HCT116 (cell line): ENCODE measurements around the gene COL15A1. TPM values are rescaled to one million over a fixed set of nuclear protein-coding genes. Genes with fewer than 3 reads are reported as not detected.

ENCODE experiments used
- ATAC-seq: fragments of 200-7000 bp; cut with Tn5 transposase; 2 replicates; pipeline ENCODE4 v1.9.1; 2020; ENCODE audit warnings: mild to moderate bottlenecking, moderate library complexity
- BruUV-seq: library from RNA; stranded (reverse); fragments of 400-500 nt; replicated peaks from 2 replicates; lab custom pipeline; 2021; lab: Mats Ljungman, UMichigan
- CTCF ChIA-PET: fragments of 300-600 bp; sonication (Branson Sonifier 250); formaldehyde crosslinking; loops from one replicate; lab custom pipeline; 2021; ENCODE audit warnings: antibody characterized with exemption; lab: Charles Lee
- POLR2A ChIA-PET: fragments of 300-600, 350-600 bp; sonication (Branson Sonifier 250); formaldehyde crosslinking; loops from one replicate; lab custom pipeline; 2021; ENCODE audit warnings: antibody characterized with exemption; lab: Charles Lee
- RAD21 ChIA-PET, 2 experiments: fragments of 300-600 bp; sonication (Branson Sonifier 250); formaldehyde crosslinking; loops; one replicate each; lab custom pipeline; 2023; ENCODE audit warnings: low total read pairs in 2 of 2; ENCODE audit not compliant: uncharacterized antibody in 2 of 2, unreplicated experiment in 2 of 2, low non-redundant PET in 1 of 2; lab: Charles Lee
- DNase-seq: peaks from one replicate; pipeline ENCODE4 v3.0.0-alpha.2; 2010; ENCODE audit warnings: low read depth, low spot score
- H2AFZ ChIP-seq: fragments of 200-600 bp; shearing (Covaris generic), sonication (generic); 2 replicates; pipeline ENCODE4 v1.6.1; 2017; ENCODE audit warnings: low read depth, mixed run types, mixed read lengths, antibody characterized with exemption, low read length; ENCODE audit not compliant: poor library complexity, severe bottlenecking
- H3K27ac ChIP-seq: 2 replicates; pipeline ENCODE4 v1.5.1; 2012; ENCODE audit warnings: low read depth, low read length
- H3K27me3 ChIP-seq: fragments of 200-600 bp; sonication (generic); 2 replicates; pipeline ENCODE4 v1.6.1; 2016; ENCODE audit warnings: mixed run types, low read length, mixed read lengths; ENCODE audit not compliant: insufficient read depth
- H3K36me3 ChIP-seq, 2 experiments: fragments of 200-500 bp in 1 of 2; fragments of 200-600 bp in 1 of 2; sonication (Bioruptor generic) in 1 of 2; sonication (generic) in 1 of 2; 2 replicates each; pipeline versions ENCODE4 v1.5.1 to v1.6.1; 2014 to 2016; ENCODE audit warnings: low read length in 2 of 2, inconsistent platforms in 1 of 2, mixed read lengths in 1 of 2, mixed run types in 1 of 2; ENCODE audit not compliant: insufficient read depth in 2 of 2, control insufficient read depth in 1 of 2
- H3K4me1 ChIP-seq, 2 experiments: fragments of 200-600 bp in 1 of 2; sonication (generic) in 1 of 2; 2 replicates each; pipeline versions ENCODE4 v1.5.1 to v1.6.1; 2012 to 2017; ENCODE audit warnings: low read length in 2 of 2, inconsistent platforms in 1 of 2, mild to moderate bottlenecking in 1 of 2, mixed read lengths in 1 of 2, mixed run types in 1 of 2, moderate library complexity in 1 of 2; ENCODE audit not compliant: insufficient read depth in 2 of 2, control insufficient read depth in 1 of 2
- H3K4me2 ChIP-seq: fragments of 200-600 bp; sonication (generic); 2 replicates; pipeline ENCODE4 v1.6.1; 2017; ENCODE audit warnings: mixed run types, low read length, mixed read lengths
- H3K4me3 ChIP-seq, 2 experiments: fragments of 200-600 bp in 1 of 2; sonication (generic) in 1 of 2; replicated peaks in 1 of 2; 2 replicates each; pipeline ENCODE4 v1.5.1; 2011 to 2016; ENCODE audit warnings: low read length in 2 of 2, control low read depth in 1 of 2, low read depth in 1 of 2, mild to moderate bottlenecking in 1 of 2, mixed read lengths in 1 of 2, mixed run types in 1 of 2
- H3K79me2 ChIP-seq: fragments of 200-600 bp; sonication (generic); 2 replicates; pipeline ENCODE4 v1.6.1; 2017; ENCODE audit warnings: mild to moderate bottlenecking, mixed run types, low read length, moderate library complexity, mixed read lengths; ENCODE audit not compliant: insufficient read depth
- H3K9ac ChIP-seq: fragments of 200-600 bp; sonication (generic); 2 replicates; pipeline ENCODE4 v1.6.1; 2016; ENCODE audit warnings: low read length, mixed read lengths
- H3K9me2 ChIP-seq: fragments of 200-600 bp; sonication (generic), shearing (Covaris generic); 2 replicates; pipeline ENCODE4 v1.6.1; 2017; ENCODE audit warnings: mixed run types, mild to moderate bottlenecking, moderate library complexity; ENCODE audit not compliant: insufficient read depth
- H3K9me3 ChIP-seq, 2 experiments: fragments of 200-500 bp in 1 of 2; fragments of 200-600 bp in 1 of 2; sonication (Bioruptor generic) in 1 of 2; sonication (generic) in 1 of 2; 2 replicates each; pipeline ENCODE4 v1.6.1; 2014 to 2017; ENCODE audit warnings: low read length in 2 of 2, mixed read lengths in 2 of 2, inconsistent platforms in 1 of 2, low read depth in 1 of 2, mild to moderate bottlenecking in 1 of 2, mixed run types in 1 of 2, moderate library complexity in 1 of 2; ENCODE audit not compliant: control insufficient read depth in 1 of 2, insufficient read depth in 1 of 2
- H4K20me1 ChIP-seq: fragments of 200-600 bp; sonication (generic), shearing (Covaris generic); 2 replicates; pipeline ENCODE4 v1.6.1; 2017; ENCODE audit warnings: mixed run types, mild to moderate bottlenecking, moderate library complexity; ENCODE audit not compliant: insufficient read depth
- CEBPB ChIP-seq: IDR thresholded peaks from 2 replicates; pipeline ENCODE4 v1.6.1; 2012; ENCODE audit warnings: low read depth
- ELF1 ChIP-seq: IDR thresholded peaks from 2 replicates; pipeline ENCODE4 v1.6.1; 2012; ENCODE audit warnings: low read depth, borderline replicate concordance
- EZH2 ChIP-seq: fragments of 200-600 bp; sonication (generic); IDR thresholded peaks from 2 replicates; pipeline ENCODE4 v1.6.1; 2017; ENCODE audit warnings: antibody characterized with exemption, mixed run types
- FOSL1 ChIP-seq: IDR thresholded peaks from 2 replicates; pipeline ENCODE4 v1.6.1; 2012; ENCODE audit warnings: low read depth
- JUND ChIP-seq: IDR thresholded peaks from 2 replicates; pipeline ENCODE4 v1.6.1; 2012
- POLR2A ChIP-seq: IDR thresholded peaks from 2 replicates; pipeline ENCODE4 v1.7.0; 2011; ENCODE audit warnings: borderline replicate concordance; ENCODE audit not compliant: insufficient read depth, insufficient read length; ENCODE audit errors: extremely low read depth
- POLR2AphosphoS5 ChIP-seq: IDR thresholded peaks from 2 replicates; pipeline ENCODE4 v1.6.1; 2011; ENCODE audit warnings: mild to moderate bottlenecking, low read depth, low read length, moderate library complexity
- RAD21 ChIP-seq: IDR thresholded peaks from 2 replicates; pipeline ENCODE4 v1.6.1; 2012; ENCODE audit warnings: low read depth, mild to moderate bottlenecking
- SIN3A ChIP-seq: IDR thresholded peaks from 2 replicates; pipeline ENCODE4 v1.6.1; 2012; ENCODE audit warnings: low read depth
- SRF ChIP-seq: IDR thresholded peaks from 2 replicates; pipeline ENCODE4 v1.6.1; 2012; ENCODE audit warnings: low read depth
- TCF7L2 ChIP-seq: IDR thresholded peaks from 2 replicates; pipeline ENCODE4 v1.7.0; 2011; ENCODE audit warnings: borderline replicate concordance, inconsistent platforms; ENCODE audit not compliant: insufficient read depth, insufficient read length; ENCODE audit errors: extremely low read depth
- YY1 ChIP-seq: IDR thresholded peaks from 2 replicates; pipeline ENCODE4 v1.6.1; 2011; ENCODE audit warnings: low read length, low read depth, moderate library complexity, mild to moderate bottlenecking; ENCODE audit not compliant: insufficient replicate concordance; ENCODE audit errors: extremely low read depth
- ZFX ChIP-seq: fragments of 450-650 bp; IDR thresholded peaks from 2 replicates; pipeline ENCODE4 v1.6.1; 2017
- ZNF274 ChIP-seq: fragments of 200-500 bp; sonication (Bioruptor generic); IDR thresholded peaks from 2 replicates; pipeline ENCODE4 v1.6.1; 2014; ENCODE audit warnings: mild to moderate bottlenecking, low read depth, low read length, inconsistent platforms
- intact Hi-C: fragments of 100-400 bp; cut with micrococcal nuclease; formaldehyde crosslinking; loops from 2 replicates; pipeline ENCODE4 v1.10.0; 2022
- total RNA-seq: library from RNA; stranded (reverse); gene quantifications from one replicate; pipeline ENCODE4 v1.2.1, GENCODE V29; 2021; ENCODE audit not compliant: unreplicated experiment
- TF ChIP-seq, protein P1 (sequence below): IDR thresholded peaks from 2 replicates; pipeline ENCODE4 v1.6.1; 2012
- TF ChIP-seq, protein P2 (sequence below): IDR thresholded peaks from 2 replicates; pipeline ENCODE4 v1.6.1; 2012; ENCODE audit warnings: low read depth
- TF ChIP-seq, protein P3 (sequence below): IDR thresholded peaks from 2 replicates; pipeline ENCODE4 v1.6.1; 2012

The COL15A1 gene
- total RNA-seq, 1 experiment from 2014 or later: 0.15 TPM

DNA sequence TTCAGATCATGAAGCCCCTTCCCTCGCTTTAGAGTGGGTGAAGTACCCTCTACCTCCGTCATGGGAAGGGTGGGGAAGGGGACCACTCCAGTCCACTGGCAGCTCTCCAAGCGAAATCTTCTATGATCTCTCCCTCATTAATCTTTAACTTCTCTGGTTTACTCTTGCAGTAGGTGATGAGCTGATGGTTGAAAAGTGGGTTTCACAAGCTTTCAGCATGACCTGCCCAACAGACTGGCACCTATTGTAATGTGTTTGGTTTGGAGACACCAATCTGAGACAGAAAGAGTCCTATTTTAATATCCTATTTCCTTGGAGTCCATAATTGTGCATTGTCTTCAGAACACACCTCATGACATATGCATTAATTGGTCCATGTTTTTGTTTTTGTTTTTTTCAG is 90.4 kb downstream of the COL15A1 start:
- ATAC-seq (no peak), DNase-seq (no peak)
- H4K20me1 ChIP-seq: no peaks in the 10 kb centered on the region
- intact Hi-C loops: no loop called here
- ChIA-PET POLR2A (no interaction called here), CTCF (no interaction called here), RAD21 (no interaction called here)
- H3K9ac ChIP-seq: no peak overlapping the region
- no TSS peak for BruUV-seq
- TF ChIP-seq ELF1 (no peak), CEBPB (no peak), YY1 (no peak), JUND (no peak), SRF (no peak), TCF7L2 (no peak)
- H3K9me2 ChIP-seq: no peaks in the 10 kb centered on the region
- no peaks in the 10 kb centered on the region for H3K79me2 ChIP-seq
- peaks cover 9% of the 10 kb centered on the region; the same call in 1 of the 2 replicates for H3K27me3 ChIP-seq
- H3K27ac ChIP-seq: no peak overlapping the region
- no peak overlapping the region for H3K4me2 ChIP-seq
- H2AFZ ChIP-seq: no peak overlapping the region
- H3K9me3 ChIP-seq: no peaks in the 10 kb centered on the region
- no peaks in the 10 kb centered on the region for H3K36me3 ChIP-seq
- no peak overlapping the region for H3K4me3 ChIP-seq
- no peaks in the 10 kb centered on the region for H3K4me1 ChIP-seq

DNA sequence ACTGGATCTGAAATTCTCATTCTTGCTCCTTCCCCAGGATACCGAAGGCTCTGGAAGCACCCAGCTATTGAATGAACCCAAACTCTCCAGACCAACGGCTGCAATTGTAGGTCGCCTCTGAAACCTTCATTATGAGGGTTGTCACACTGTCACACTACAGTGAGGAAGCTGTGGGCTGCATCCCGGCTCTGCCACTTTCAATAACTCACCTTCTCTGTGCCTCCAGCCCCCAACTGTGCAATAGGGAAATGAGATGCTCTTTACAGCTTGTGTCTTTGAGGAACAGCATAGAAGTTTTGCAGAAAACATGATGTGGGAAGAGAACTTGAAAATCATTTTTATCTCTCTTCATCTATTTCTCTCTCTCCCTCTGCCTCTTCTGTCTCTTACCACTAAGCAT is 91.6 kb downstream of the COL15A1 start:
- no peaks in the 10 kb centered on the region for H3K4me1 ChIP-seq
- H2AFZ ChIP-seq: no peak overlapping the region
- H3K9me3 ChIP-seq: no peaks in the 10 kb centered on the region
- RAD21 ChIA-PET: no interaction called here
- CTCF ChIA-PET: no interaction called here
- no peaks in the 10 kb centered on the region for H3K79me2 ChIP-seq
- DNase-seq: no peak
- no peaks in the 10 kb centered on the region for H4K20me1 ChIP-seq
- BruUV-seq: no TSS peak
- no peak overlapping the region for H3K4me3 ChIP-seq
- no peaks in the 10 kb centered on the region for H3K9me2 ChIP-seq
- H3K27ac ChIP-seq: no peak overlapping the region
- intact Hi-C loops: no loop called here
- H3K9ac ChIP-seq: no peak overlapping the region
- no peak for ATAC-seq
- H3K36me3 ChIP-seq: no peaks in the 10 kb centered on the region
- H3K4me2 ChIP-seq: no peak overlapping the region
- H3K27me3 ChIP-seq: peaks cover 8% of the 10 kb centered on the region; the same call in 1 of the 2 replicates
- POLR2A ChIA-PET: no interaction called here
- TF ChIP-seq, protein P1, sequence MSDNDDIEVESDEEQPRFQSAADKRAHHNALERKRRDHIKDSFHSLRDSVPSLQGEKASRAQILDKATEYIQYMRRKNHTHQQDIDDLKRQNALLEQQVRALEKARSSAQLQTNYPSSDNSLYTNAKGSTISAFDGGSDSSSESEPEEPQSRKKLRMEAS: no peak
- TF ChIP-seq ZFX (no peak), EZH2 (no peak), POLR2AphosphoS5 (no peak), SIN3A (no peak), POLR2A (no peak), SRF (no peak), FOSL1 (no peak), ZNF274 (no peak), RAD21 (no peak)
- TF ChIP-seq, protein P2, sequence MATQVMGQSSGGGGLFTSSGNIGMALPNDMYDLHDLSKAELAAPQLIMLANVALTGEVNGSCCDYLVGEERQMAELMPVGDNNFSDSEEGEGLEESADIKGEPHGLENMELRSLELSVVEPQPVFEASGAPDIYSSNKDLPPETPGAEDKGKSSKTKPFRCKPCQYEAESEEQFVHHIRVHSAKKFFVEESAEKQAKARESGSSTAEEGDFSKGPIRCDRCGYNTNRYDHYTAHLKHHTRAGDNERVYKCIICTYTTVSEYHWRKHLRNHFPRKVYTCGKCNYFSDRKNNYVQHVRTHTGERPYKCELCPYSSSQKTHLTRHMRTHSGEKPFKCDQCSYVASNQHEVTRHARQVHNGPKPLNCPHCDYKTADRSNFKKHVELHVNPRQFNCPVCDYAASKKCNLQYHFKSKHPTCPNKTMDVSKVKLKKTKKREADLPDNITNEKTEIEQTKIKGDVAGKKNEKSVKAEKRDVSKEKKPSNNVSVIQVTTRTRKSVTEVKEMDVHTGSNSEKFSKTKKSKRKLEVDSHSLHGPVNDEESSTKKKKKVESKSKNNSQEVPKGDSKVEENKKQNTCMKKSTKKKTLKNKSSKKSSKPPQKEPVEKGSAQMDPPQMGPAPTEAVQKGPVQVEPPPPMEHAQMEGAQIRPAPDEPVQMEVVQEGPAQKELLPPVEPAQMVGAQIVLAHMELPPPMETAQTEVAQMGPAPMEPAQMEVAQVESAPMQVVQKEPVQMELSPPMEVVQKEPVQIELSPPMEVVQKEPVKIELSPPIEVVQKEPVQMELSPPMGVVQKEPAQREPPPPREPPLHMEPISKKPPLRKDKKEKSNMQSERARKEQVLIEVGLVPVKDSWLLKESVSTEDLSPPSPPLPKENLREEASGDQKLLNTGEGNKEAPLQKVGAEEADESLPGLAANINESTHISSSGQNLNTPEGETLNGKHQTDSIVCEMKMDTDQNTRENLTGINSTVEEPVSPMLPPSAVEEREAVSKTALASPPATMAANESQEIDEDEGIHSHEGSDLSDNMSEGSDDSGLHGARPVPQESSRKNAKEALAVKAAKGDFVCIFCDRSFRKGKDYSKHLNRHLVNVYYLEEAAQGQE: no peak
- TF ChIP-seq, protein P3, sequence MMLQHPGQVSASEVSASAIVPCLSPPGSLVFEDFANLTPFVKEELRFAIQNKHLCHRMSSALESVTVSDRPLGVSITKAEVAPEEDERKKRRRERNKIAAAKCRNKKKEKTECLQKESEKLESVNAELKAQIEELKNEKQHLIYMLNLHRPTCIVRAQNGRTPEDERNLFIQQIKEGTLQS: no peak
